NB4 (cell line): ENCODE results near the gene CD28.

Experiments
- CTCF ChIP-seq: IDR thresholded peaks from one replicate; pipeline ENCODE4 v1.5.1; 2012; ENCODE audit warnings: low read depth, low read length
- MYC ChIP-seq: IDR thresholded peaks from 2 replicates; pipeline ENCODE4 v1.6.1; 2011; ENCODE audit warnings: low read depth, low read length
- POLR2A ChIP-seq: IDR thresholded peaks from 2 replicates; pipeline ENCODE4 v1.6.1; 2011; ENCODE audit warnings: mild to moderate bottlenecking; ENCODE audit not compliant: insufficient read length; ENCODE audit errors: extremely low read depth
- TF ChIP-seq, protein P1 (sequence below): IDR thresholded peaks from 2 replicates; pipeline ENCODE4 v1.6.1; 2011; ENCODE audit warnings: low read depth, low read length

- TF ChIP-seq POLR2A = no peak
- TF ChIP-seq CTCF = no peak
- TF ChIP-seq, protein P1, sequence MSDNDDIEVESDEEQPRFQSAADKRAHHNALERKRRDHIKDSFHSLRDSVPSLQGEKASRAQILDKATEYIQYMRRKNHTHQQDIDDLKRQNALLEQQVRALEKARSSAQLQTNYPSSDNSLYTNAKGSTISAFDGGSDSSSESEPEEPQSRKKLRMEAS = no peak
- TF ChIP-seq MYC = no peak
Measured at GRCh38 chr2:203670939-203671338, 35.5 kb upstream of the CD28 start.
